ENCODE data around the gene KDM4C. TPM values are rescaled to one million over a fixed set of nuclear protein-coding genes. Genes with fewer than 3 reads are reported as not detected.

KDM4C gene
- total and polyA plus RNA-seq, 11 donors = 4.4 to 19.9 (median 13.3) TPM

GRCh38 chr9:7146582-7146981 is 388.8 kb downstream of the KDM4C start:
- H3K36me3 ChIP-seq = no peaks in the 10 kb centered on the region
- H3K27ac ChIP-seq = peak overlapping the region; percentile 53 to 94 (median 82)
- H3K27me3 ChIP-seq = no peaks in the 10 kb centered on the region
- intact Hi-C loops (cut with DNase I) = loop anchor here in 1 of 10 donors (10.0 kb wide), 1 partner anchor 62 kb away; no protein-coding TSS in a partner anchor
- H3K4me1 ChIP-seq = peaks cover 0 to 68% (median 23%) of the 10 kb centered on the region in 12 donors
- no peak for DNase-seq
- no peaks in the 10 kb centered on the region for H3K9me3 ChIP-seq
- no peak for ATAC-seq
- WGBS, 4 donors = 39 to 57% (median 41%) methylated on average over 5 of the region's 5 CpGs
- no peak overlapping the region for H3K4me3 ChIP-seq
- TF ChIP-seq, protein P1, sequence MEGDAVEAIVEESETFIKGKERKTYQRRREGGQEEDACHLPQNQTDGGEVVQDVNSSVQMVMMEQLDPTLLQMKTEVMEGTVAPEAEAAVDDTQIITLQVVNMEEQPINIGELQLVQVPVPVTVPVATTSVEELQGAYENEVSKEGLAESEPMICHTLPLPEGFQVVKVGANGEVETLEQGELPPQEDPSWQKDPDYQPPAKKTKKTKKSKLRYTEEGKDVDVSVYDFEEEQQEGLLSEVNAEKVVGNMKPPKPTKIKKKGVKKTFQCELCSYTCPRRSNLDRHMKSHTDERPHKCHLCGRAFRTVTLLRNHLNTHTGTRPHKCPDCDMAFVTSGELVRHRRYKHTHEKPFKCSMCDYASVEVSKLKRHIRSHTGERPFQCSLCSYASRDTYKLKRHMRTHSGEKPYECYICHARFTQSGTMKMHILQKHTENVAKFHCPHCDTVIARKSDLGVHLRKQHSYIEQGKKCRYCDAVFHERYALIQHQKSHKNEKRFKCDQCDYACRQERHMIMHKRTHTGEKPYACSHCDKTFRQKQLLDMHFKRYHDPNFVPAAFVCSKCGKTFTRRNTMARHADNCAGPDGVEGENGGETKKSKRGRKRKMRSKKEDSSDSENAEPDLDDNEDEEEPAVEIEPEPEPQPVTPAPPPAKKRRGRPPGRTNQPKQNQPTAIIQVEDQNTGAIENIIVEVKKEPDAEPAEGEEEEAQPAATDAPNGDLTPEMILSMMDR (IDR thresholded peaks at IDR 0.05) = no peak
- TF ChIP-seq POLR2A (IDR thresholded peaks at IDR 0.05) = no peak

DNA sequence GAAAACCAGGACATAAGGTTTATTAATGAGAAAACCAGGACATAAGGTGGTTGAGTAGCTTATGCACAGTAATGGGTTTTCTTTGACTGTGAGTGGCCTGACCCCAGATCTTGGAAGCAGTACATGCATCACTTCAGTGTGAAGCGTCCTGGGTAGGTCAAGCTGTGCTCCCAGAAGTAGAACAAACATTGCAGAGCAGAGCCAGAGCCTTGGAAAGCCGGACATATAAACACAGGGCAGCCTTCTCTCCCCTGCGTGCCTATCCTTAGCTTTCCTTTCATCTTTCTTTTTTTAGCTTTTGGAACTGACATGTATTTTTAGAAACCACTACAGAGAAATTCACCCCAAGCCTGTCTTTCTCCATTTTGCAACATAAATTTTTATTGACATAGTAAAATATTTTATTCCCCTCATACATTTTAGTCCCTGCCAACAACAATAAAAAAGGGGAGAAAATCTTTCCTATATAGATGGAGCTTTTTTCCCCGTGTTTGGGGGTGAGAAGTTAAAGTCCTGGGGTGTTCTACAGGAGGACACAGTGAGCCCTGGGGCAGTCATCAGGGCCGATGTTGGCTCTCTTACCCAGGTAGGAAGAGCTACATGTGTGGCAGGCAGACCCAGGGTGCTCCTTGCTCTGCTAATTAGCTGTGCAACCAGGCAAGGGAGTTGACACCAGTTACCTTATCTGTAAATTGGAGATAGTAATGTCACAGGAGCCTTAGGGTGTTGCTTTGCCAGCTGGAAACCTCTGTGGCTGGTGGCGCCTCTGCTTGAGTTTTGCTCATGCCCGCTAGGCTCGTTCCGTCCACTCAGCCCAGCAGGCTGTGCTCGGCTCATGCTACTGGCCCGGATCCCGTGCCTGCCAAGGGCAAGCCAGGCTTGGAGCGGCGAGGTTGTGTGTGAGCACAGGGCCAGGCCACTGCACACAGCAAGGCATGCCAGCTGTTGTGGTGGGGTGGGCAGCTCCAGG is 389.6 kb downstream of the KDM4C start:
- Histone ChIP-seq H3K9me3 (no peaks in the 10 kb centered on the region), H3K27me3 (no peaks in the 10 kb centered on the region), H3K27ac (peak overlapping the region; percentile 53 to 94 (median 82)), H3K4me1 (peaks cover 0 to 68% (median 23%) of the 10 kb centered on the region in 12 donors), H3K36me3 (no peaks in the 10 kb centered on the region), H3K4me3 (peak overlapping the region in 1 of 12 donors; percentile 15)
- intact Hi-C loops (cut with DNase I) = loop anchor here in 1 of 10 donors (10.0 kb wide), 1 partner anchor 63 kb away; no protein-coding TSS in a partner anchor
- peak; percentile 82 to 89 (median 87) for ATAC-seq
- TF ChIP-seq, protein P1 (IDR thresholded peaks at IDR 0.05) = peak in 4 of 12 donors; percentile 13 to 25 (median 19)
- TF ChIP-seq POLR2A (IDR thresholded peaks at IDR 0.05) = no peak
- 38 to 51% (median 47%) methylated on average over 7 to 14 of the region's 14 CpGs for WGBS, 4 donors
- peak; percentile 71 to 88 (median 81) for DNase-seq

DNA sequence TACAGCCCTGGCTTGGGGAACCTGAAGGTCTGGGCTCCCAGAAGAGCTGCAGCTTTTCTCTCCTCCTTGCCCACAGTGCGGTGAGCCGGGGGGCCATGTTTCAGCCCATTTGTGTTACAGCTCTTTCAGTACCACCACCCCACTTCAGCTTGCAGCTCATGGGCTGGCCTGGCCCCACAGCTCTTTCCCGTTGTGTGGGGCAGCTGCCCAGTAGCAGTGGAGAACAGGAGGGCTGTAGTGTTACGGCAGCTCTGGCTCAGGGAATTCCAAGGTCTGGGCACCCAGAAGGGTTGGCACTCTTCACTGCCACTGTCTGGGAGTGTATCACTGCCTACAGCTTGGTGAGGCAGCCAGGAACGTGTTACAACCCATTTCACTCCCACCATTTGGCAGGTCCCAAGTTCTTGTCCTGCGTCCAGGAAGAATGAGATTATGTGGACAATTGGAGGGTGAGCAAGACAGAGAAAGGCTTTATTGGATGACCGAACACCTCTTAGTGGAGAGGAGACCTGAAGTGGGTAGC is 390.5 kb downstream of the KDM4C start:
- H3K4me3 ChIP-seq = no peak overlapping the region
- WGBS, 4 donors = 72 to 80% (median 78%) methylated on average over 7 of the region's 7 CpGs
- peaks cover 0 to 72% (median 23%) of the 10 kb centered on the region in 12 donors for H3K4me1 ChIP-seq
- intact Hi-C loops (cut with DNase I) = loop anchor here in 1 of 10 donors (10.0 kb wide), 1 partner anchor 64 kb away; no protein-coding TSS in a partner anchor
- ATAC-seq = peak in 2 of 4 donors; percentile 17 to 25
- no peaks in the 10 kb centered on the region for H3K27me3 ChIP-seq
- DNase-seq = no peak
- no peaks in the 10 kb centered on the region for H3K9me3 ChIP-seq
- TF ChIP-seq, protein P1 (IDR thresholded peaks at IDR 0.05) = no peak
- no peak for TF ChIP-seq POLR2A (IDR thresholded peaks at IDR 0.05)
- peak overlapping the region in 11 of 12 donors; percentile 70 to 94 (median 83) for H3K27ac ChIP-seq
- no peaks in the 10 kb centered on the region for H3K36me3 ChIP-seq

DNA sequence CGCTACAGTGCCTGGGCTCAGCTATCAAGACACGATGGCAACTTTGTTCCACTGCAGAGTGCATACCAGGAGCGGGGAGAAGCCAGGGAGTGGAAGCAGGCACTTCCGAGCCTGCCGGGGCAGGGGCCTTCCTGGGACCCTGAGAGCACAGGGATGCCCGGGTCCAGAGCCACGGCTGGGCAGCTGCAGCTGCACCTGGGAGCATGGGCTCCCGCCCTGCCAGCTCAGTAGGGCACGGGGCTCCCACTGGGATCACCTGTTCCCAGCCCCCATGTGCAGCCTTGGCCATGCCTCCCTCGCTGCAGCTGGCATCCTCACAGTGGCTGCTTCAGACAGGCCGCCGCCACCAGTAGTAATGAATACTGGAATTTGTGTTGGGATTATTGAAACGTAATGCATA is 391.5 kb downstream of the KDM4C start:
- Histone ChIP-seq H3K36me3 (no peaks in the 10 kb centered on the region), H3K9me3 (no peaks in the 10 kb centered on the region), H3K27me3 (no peaks in the 10 kb centered on the region), H3K4me1 (peaks cover 0 to 77% (median 24%) of the 10 kb centered on the region in 12 donors), H3K27ac (peak overlapping the region in 1 of 12 donors; percentile 9), H3K4me3 (no peak overlapping the region)
- DNase-seq = peak in 1 of 5 donors; percentile 61
- intact Hi-C loops (cut with DNase I) = loop anchor here in 1 of 10 donors (10.0 kb wide), 1 partner anchor 64 kb away; no protein-coding TSS in a partner anchor
- TF ChIP-seq, protein P1 (IDR thresholded peaks at IDR 0.05) = no peak
- TF ChIP-seq POLR2A (IDR thresholded peaks at IDR 0.05) = no peak
- no peak for ATAC-seq
- WGBS, 4 donors = 93 to 98% (median 95%) methylated on average over 12 to 13 of the region's 13 CpGs

Data from heart left ventricle (tissue), 16 donors.